Smooth muscle cell (in vitro differentiated cells): ENCODE results near the gene CLK2. TPM values are rescaled to one million over a fixed set of nuclear protein-coding genes. Genes with fewer than 3 reads are reported as not detected.
A peak's percentile ranks its signal among the peaks of the same experiment; 100 is the strongest.

Experiments used
- DNase-seq: peaks from one replicate; lab custom pipeline; 2025; ENCODE audit not compliant: unreplicated experiment; lab: John Stamatoyannopoulos, UW
- H2AFZ ChIP-seq: fragments of 200-600 bp; sonication (generic); 2 replicates; pipeline ENCODE4 v1.6.0; 2016; ENCODE audit warnings: antibody characterized with exemption, low read depth, mild to moderate bottlenecking
- H3F3A ChIP-seq: fragments of 200-600 bp; sonication (generic); 2 replicates; pipeline ENCODE4 v1.6.0; 2017; ENCODE audit warnings: antibody characterized with exemption, low read depth
- H3K27ac ChIP-seq: fragments of 200-600 bp; sonication (generic); 2 replicates; pipeline ENCODE4 v1.5.1; 2016; ENCODE audit warnings: low read depth, mild to moderate bottlenecking
- H3K27me3 ChIP-seq: fragments of 200-600 bp; sonication (generic); 2 replicates; pipeline ENCODE4 v1.6.1; 2016; ENCODE audit warnings: low read depth, mild to moderate bottlenecking
- H3K36me3 ChIP-seq: fragments of 200-600 bp; sonication (generic); 2 replicates; pipeline ENCODE4 v1.5.1; 2016; ENCODE audit warnings: low read depth
- H3K4me1 ChIP-seq: fragments of 200-600 bp; sonication (generic); 2 replicates; pipeline ENCODE4 v1.5.1; 2016; ENCODE audit warnings: low read depth
- H3K4me2 ChIP-seq: fragments of 200-600 bp; sonication (generic); 2 replicates; pipeline ENCODE4 v1.6.0; 2016; ENCODE audit warnings: mild to moderate bottlenecking
- H3K4me3 ChIP-seq: fragments of 200-600 bp; sonication (generic); 2 replicates; pipeline ENCODE4 v1.5.1; 2016; ENCODE audit warnings: mild to moderate bottlenecking
- H3K79me2 ChIP-seq: fragments of 200-600 bp; sonication (generic); 2 replicates; pipeline ENCODE4 v1.6.0; 2016; ENCODE audit warnings: low read depth, mild to moderate bottlenecking
- H3K9ac ChIP-seq: fragments of 200-600 bp; sonication (generic); 2 replicates; pipeline ENCODE4 v1.6.0; 2016; ENCODE audit warnings: low read depth
- H3K9me3 ChIP-seq: fragments of 200-600 bp; sonication (generic); replicated peaks from 2 replicates; pipeline ENCODE4 v1.5.1; 2016; ENCODE audit warnings: low read depth
- H4K20me1 ChIP-seq: fragments of 200-600 bp; sonication (generic); 2 replicates; pipeline ENCODE4 v1.6.0; 2016; ENCODE audit warnings: low read depth
- CTCF ChIP-seq: fragments of 200-600 bp; sonication (generic); IDR thresholded peaks from 2 replicates; pipeline ENCODE4 v1.5.1; 2017; ENCODE audit warnings: borderline replicate concordance, mild to moderate bottlenecking, antibody characterized with exemption; ENCODE audit not compliant: insufficient read depth, poor library complexity, severe bottlenecking
- WGBS: methylation state at CpG from one replicate; pipeline ENCODE4 v1.1.7; 2016; ENCODE audit warnings: low lambda C conversion rate; 5-methylcytosine and 5-hydroxymethylcytosine counted together
- polyA plus RNA-seq: library from polyadenylated mRNA; unstranded; fragments of >200 nt; fragmentation: Nextera tagmentation; extraction: Ambion mirVana; gene quantifications from 2 replicates; pipeline ENCODE4 v1.2.1, GENCODE V29; 2016
- total RNA-seq: library from RNA; depleted of rRNA; stranded (reverse); fragments of >200 nt; gene quantifications from 2 replicates; pipeline ENCODE4 v1.2.3, GENCODE V29; 2014

The CLK2 gene
- total and polyA plus RNA-seq, 2 experiments from 2014 or later, result 23.5 to 23.6 TPM

- peaks cover 23% of the 10 kb centered on the region for H3K4me1 ChIP-seq
- H3K36me3 ChIP-seq, result no peaks in the 10 kb centered on the region
- H3K9me3 ChIP-seq, result no peaks in the 10 kb centered on the region
- no peak for TF ChIP-seq CTCF
- H4K20me1 ChIP-seq, result no peaks in the 10 kb centered on the region
- peaks cover 15% of the 10 kb centered on the region for H3F3A ChIP-seq
- H2AFZ ChIP-seq, result peak overlapping the region; percentile 69
- 16% methylated on average over 8 of the region's 35 CpGs for WGBS
- H3K4me3 ChIP-seq, result peak overlapping the region; percentile 89
- peak overlapping the region; percentile 100 for H3K4me2 ChIP-seq
- no peaks in the 10 kb centered on the region for H3K27me3 ChIP-seq
- DNase-seq, result no peak
- H3K27ac ChIP-seq, result peak overlapping the region; percentile 60
- peak overlapping the region; percentile 77 for H3K9ac ChIP-seq
- peaks cover 8% of the 10 kb centered on the region for H3K79me2 ChIP-seq
These were observed 18.5 kb downstream of the CLK2 start for GRCh38 chr1:155254714-155255242.

DNA sequence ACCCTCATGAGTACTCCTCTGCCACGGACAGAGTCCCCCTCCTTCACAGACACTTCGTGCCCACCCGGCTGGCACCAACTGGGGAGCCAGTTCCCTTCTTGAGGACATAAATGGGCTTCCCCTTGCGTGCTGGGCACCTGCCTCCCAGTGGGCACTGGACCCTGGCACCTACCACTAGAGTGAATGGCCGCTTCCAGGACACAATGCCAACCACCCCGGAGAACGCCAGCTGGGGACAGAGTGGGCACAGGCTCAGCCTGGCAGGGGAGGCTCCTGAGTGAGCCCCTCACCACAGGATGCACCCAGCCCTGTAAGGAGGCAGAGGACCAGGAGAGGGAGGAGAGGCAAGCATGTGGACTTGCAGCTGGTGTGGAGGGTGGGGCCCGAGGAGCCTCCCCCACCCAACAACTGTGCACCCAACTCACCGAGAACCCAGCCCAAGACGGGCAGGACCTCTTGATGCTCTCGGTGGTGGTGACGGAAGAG lies 19.0 kb downstream of the CLK2 start:
- H4K20me1 ChIP-seq, result no peaks in the 10 kb centered on the region
- DNase-seq, result no peak
- H3K9me3 ChIP-seq, result no peaks in the 10 kb centered on the region
- H3K27ac ChIP-seq, result no peak overlapping the region
- H3K4me1 ChIP-seq, result peaks cover 23% of the 10 kb centered on the region
- H3K9ac ChIP-seq, result no peak overlapping the region
- H3F3A ChIP-seq, result peaks cover 15% of the 10 kb centered on the region
- H2AFZ ChIP-seq, result no peak overlapping the region
- no peaks in the 10 kb centered on the region for H3K27me3 ChIP-seq
- 68% methylated on average over 12 of the region's 12 CpGs for WGBS
- H3K4me2 ChIP-seq, result peak overlapping the region; percentile 100
- no peaks in the 10 kb centered on the region for H3K36me3 ChIP-seq
- peaks cover 8% of the 10 kb centered on the region for H3K79me2 ChIP-seq
- no peak for TF ChIP-seq CTCF
- H3K4me3 ChIP-seq, result peak overlapping the region; percentile 89

DNA sequence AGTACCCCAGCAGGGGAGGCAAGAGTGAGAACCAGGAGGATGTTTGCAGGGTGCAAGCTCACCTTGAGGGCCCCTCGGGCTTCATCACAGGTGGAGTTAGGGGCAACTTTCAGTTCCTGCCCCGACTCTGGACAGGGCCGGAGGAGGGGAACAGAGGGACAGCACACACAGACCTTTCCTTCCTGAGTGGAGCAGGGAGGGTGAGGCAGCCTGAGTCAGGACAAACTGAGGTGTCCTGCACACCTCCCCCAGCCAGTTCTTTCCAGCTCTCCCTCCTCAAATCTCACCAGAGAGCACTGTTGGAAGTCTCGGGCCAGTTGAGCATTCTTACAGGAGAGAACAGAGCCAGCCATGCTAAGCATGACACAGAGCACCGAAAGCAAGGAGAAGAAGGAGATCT lies 19.5 kb downstream of the CLK2 start:
- DNase-seq, result no peak
- Histone ChIP-seq H3K27me3 (no peaks in the 10 kb centered on the region), H3K27ac (no peak overlapping the region), H3K36me3 (no peaks in the 10 kb centered on the region), H3K4me1 (peaks cover 23% of the 10 kb centered on the region), H3K79me2 (peaks cover 8% of the 10 kb centered on the region), H3K4me2 (peak overlapping the region; percentile 100), H3F3A (peaks cover 15% of the 10 kb centered on the region), H4K20me1 (no peaks in the 10 kb centered on the region), H3K9ac (no peak overlapping the region), H3K4me3 (peak overlapping the region; percentile 89), H3K9me3 (no peaks in the 10 kb centered on the region), H2AFZ (no peak overlapping the region)
- TF ChIP-seq CTCF, result no peak
- WGBS, result 70% methylated on average over 5 of the region's 5 CpGs

DNA sequence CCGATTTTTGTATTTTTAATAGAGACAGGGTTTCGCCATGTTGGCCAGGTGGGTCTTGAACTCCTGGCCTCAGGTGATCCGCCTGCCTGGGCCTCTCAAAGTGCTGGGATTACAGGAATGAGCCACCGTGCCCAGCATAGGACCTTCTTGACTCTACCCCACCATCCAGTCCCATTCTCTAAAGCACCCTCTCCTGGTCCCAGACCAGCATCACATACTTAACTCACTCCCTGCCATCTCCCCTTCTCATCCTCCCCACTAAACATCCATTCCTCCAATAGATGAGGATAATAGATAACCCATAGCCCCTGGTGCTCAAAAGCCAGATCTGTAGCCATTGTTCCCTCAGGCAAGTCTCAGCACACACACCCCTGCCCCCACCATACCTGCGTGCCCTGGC lies 20.1 kb downstream of the CLK2 start:
- WGBS, result 83% methylated on average over 5 of the region's 5 CpGs
- Histone ChIP-seq H3F3A (peaks cover 15% of the 10 kb centered on the region), H4K20me1 (no peaks in the 10 kb centered on the region), H3K4me3 (peak overlapping the region; percentile 89), H3K27me3 (no peaks in the 10 kb centered on the region), H3K9me3 (no peaks in the 10 kb centered on the region), H2AFZ (no peak overlapping the region), H3K4me2 (peak overlapping the region; percentile 100), H3K27ac (no peak overlapping the region), H3K36me3 (no peaks in the 10 kb centered on the region), H3K9ac (no peak overlapping the region), H3K4me1 (peaks cover 23% of the 10 kb centered on the region), H3K79me2 (peaks cover 8% of the 10 kb centered on the region)
- no peak for DNase-seq
- no peak for TF ChIP-seq CTCF
